GM12878 (cell line): ENCODE results near the gene DDIT4. TPM values are rescaled to one million over a fixed set of nuclear protein-coding genes. Genes with fewer than 3 reads are reported as not detected.
A peak's percentile ranks its signal among the peaks of the same experiment; 100 is the strongest.

Experiments
- ATAC-seq: fragments of 200-7000 bp; cut with Tn5 transposase; 3 replicates; pipeline ENCODE4 v1.9.1; 2020; ENCODE audit warnings: mild to moderate bottlenecking, moderate library complexity
- BruUV-seq: library from RNA; stranded (reverse); fragments of 400-500 nt; replicated peaks from 2 replicates; lab custom pipeline; 2021; lab: Mats Ljungman, UMichigan
- CTCF ChIA-PET: fragments of 300-600 bp; sonication (Branson Sonifier 250); formaldehyde crosslinking; extraction: SDS; loops from one replicate; lab custom pipeline; 2021; ENCODE audit warnings: inconsistent platforms; lab: Yijun Ruan, JAX
- POLR2A ChIA-PET: fragments of 350-600 bp; formaldehyde crosslinking; extraction: SDS; loops from one replicate; lab custom pipeline; 2021; ENCODE audit warnings: inconsistent platforms; lab: Charles Lee
- RAD21 ChIA-PET: fragments of 300-600 bp; sonication (Branson Sonifier 250); formaldehyde crosslinking; loops from one replicate; lab custom pipeline; 2023; ENCODE audit warnings: antibody characterized with exemption; ENCODE audit not compliant: unreplicated experiment; lab: Charles Lee
- SMC1A ChIA-PET: fragments of 300-600 bp; sonication (Branson Sonifier 250); formaldehyde crosslinking; loops from one replicate; lab custom pipeline; 2023; ENCODE audit not compliant: unreplicated experiment, uncharacterized antibody; lab: Charles Lee
- DNase-seq: peaks from one replicate; pipeline ENCODE4 v3.0.0-alpha.2; 2011; ENCODE audit warnings: low read depth, low spot score
- FAIRE-seq: peaks from 3 replicates; lab custom pipeline; 2011; peaks lifted over from hg19 to GRCh38; lab: Jason Lieb, UNC
- H2AFZ ChIP-seq: 2 replicates; pipeline ENCODE4 v1.6.0; 2011; ENCODE audit warnings: low read depth, low read length, control low read depth; ENCODE audit not compliant: control insufficient read depth
- H3K27ac ChIP-seq: 2 replicates; pipeline ENCODE4 v1.5.1; 2011; ENCODE audit warnings: control low read depth; ENCODE audit not compliant: control insufficient read depth, insufficient read depth
- H3K27me3 ChIP-seq, 2 experiments: replicated peaks in 1 of 2; 2 replicates each; pipeline versions ENCODE4 v1.6.0 to v1.6.1; 2011; ENCODE audit warnings: low read length in 1 of 2; ENCODE audit not compliant: control insufficient read depth in 2 of 2, insufficient read depth in 2 of 2
- H3K36me3 ChIP-seq, 2 experiments: 2 replicates each; pipeline ENCODE4 v1.5.1; 2011; ENCODE audit warnings: low read length in 1 of 2; ENCODE audit not compliant: control insufficient read depth in 2 of 2, insufficient read depth in 2 of 2
- H3K4me1 ChIP-seq: 2 replicates; pipeline ENCODE4 v1.6.1; 2011; ENCODE audit warnings: mild to moderate bottlenecking, low read length, moderate library complexity, mixed read lengths; ENCODE audit not compliant: control insufficient read depth, insufficient read depth
- H3K4me2 ChIP-seq: 2 replicates; pipeline ENCODE4 v1.6.0; 2011; ENCODE audit warnings: control low read depth; ENCODE audit not compliant: control insufficient read depth, insufficient read depth
- H3K4me3 ChIP-seq: fragments of 200-600 bp; sonication (generic); 2 replicates; pipeline ENCODE4 v1.5.1; 2016
- H3K79me2 ChIP-seq: 2 replicates; pipeline ENCODE4 v1.6.0; 2011; ENCODE audit warnings: low read length; ENCODE audit not compliant: control insufficient read depth, insufficient read depth
- H3K9ac ChIP-seq: 2 replicates; pipeline ENCODE4 v1.8.0; 2011; ENCODE audit warnings: low read length, control low read depth, mixed read lengths; ENCODE audit not compliant: control insufficient read depth, insufficient read depth
- H3K9me3 ChIP-seq: replicated peaks from 3 replicates; pipeline ENCODE4 v1.5.1; 2011; ENCODE audit warnings: mild to moderate bottlenecking, low read length; ENCODE audit not compliant: control insufficient read depth, insufficient read depth
- H4K20me1 ChIP-seq: 2 replicates; pipeline ENCODE4 v1.6.0; 2011; ENCODE audit not compliant: control insufficient read depth, insufficient read depth
- JUNB ChIP-seq: IDR thresholded peaks from 2 replicates; pipeline ENCODE4 v1.6.1; 2016; ENCODE audit warnings: antibody characterized with exemption, mild to moderate bottlenecking
- MXI1 ChIP-seq: fragments of 150-350 bp; IDR thresholded peaks from 2 replicates; pipeline ENCODE4 v1.6.1; 2011; ENCODE audit warnings: low read depth, mild to moderate bottlenecking, inconsistent platforms, low read length, improper control_type of control experiment
- WGBS: methylation state at CpG from one replicate; pipeline ENCODE4 v1.1.6; 2016; ENCODE audit warnings: low lambda C conversion rate; ENCODE audit not compliant: insufficient replicate concordance, insufficient coverage; ENCODE audit errors: missing lambda C conversion rate; 5-methylcytosine and 5-hydroxymethylcytosine counted together
- in situ Hi-C: fragments of 300-500 bp; cut with MboI; formaldehyde crosslinking; loops from 9 replicates; pipeline ENCODE4 v1.14.3; 2018; ENCODE audit warnings: mixed read lengths
- intact Hi-C: fragments of 100-400 bp; cut with micrococcal nuclease; formaldehyde crosslinking; loops from one replicate; pipeline ENCODE4 v1.14.2; 2022; ENCODE audit not compliant: unreplicated experiment
- polyA plus RNA-seq, 11 experiments: library from polyadenylated mRNA; depleted of rRNA in 4 of 11; unstranded in 6 of 11; stranded (reverse) in 5 of 11; fragments of >200 nt; fragmentation: Nextera tagmentation in 4 of 11; fragmentation: Illumina TruSeq in 1 of 11; extraction: Ambion mirVana in 4 of 11; extraction: Trizol in 1 of 11; gene quantifications; 1 replicate in 1 of 11; 2 replicates in 10 of 11; pipeline versions ENCODE4 v1.2.1 to v1.2.3, GENCODE V29; 2011 to 2016; ENCODE audit warnings: inconsistent platforms in 2 of 11, missing spikeins in 2 of 11, low read depth in 1 of 11
- total RNA-seq, 4 experiments: library from RNA; depleted of rRNA in 3 of 4; stranded (reverse); fragments of >200 nt in 3 of 4; fragmentation: Illumina TruSeq in 1 of 4; extraction: Trizol in 1 of 4; gene quantifications; 2 replicates each; pipeline versions ENCODE4 v1.2.1 to v1.2.3, GENCODE V29; 2013 to 2021
- TF ChIP-seq, protein P1 (sequence below): fragments of 450-650 bp; formaldehyde crosslinking; IDR thresholded peaks from 2 replicates; pipeline ENCODE4 v1.5.0; 2022; ENCODE audit warnings: mild to moderate bottlenecking, missing genetic modification characterization

DDIT4 gene
- total and polyA plus RNA-seq, 10 of the 15 experiments (the other 5 are each of a cell fraction or from before 2014, with no cell fraction given): 2.1 to 277 (median 183) TPM

DNA sequence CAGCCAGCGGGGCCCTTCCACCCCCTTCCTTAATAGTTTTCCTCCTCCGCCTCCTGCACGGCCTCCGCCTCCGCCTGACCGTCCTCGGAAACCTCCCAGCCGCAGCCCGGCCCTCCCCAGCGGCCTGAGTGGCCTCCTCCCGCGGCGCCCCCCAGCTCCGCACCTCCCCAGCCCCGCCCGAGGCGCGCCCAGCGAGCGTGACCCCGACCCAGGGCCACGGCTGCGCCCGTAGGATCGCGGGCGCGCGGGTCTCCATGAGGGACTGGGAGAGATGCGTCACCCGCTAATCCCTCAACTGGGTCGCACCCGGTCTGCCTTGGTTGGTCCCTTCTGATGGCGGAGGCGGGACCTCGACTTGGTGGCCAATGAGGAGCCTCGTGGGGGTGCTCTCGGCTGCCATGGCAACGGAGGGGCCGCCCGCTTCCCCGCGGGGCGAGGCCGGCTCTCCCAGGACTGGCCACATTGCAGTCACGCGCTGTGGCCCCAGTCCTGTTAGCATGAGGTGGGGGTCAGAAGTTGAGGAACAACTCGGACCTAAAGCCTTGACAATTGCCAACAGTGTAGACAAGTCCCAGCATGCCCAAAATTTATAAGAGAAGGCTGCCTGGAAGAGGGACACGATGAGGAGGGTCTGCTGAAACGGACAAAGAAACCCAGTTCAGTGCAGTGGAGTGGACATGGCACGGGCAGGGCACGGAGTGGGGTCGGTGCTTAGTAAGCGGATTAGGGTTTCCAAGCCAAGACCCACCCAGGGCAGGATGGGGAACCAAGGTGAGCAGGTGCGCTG, 24.3 kb downstream of the DDIT4 start (continued):
- TF ChIP-seq MXI1: peak; percentile 94

GRCh38 chr10:72298592-72299519, 25.1 kb downstream of the DDIT4 start:
- H3K27ac ChIP-seq: peak overlapping the region; percentile 100
- FAIRE-seq: peak; percentile 35
- H3K4me3 ChIP-seq: no peak overlapping the region
- H3K4me2 ChIP-seq: peak overlapping the region; percentile 96
- peaks cover 36% of the 10 kb centered on the region for H3K4me1 ChIP-seq
- WGBS: 64% methylated on average over 16 of the region's 16 CpGs
- H4K20me1 ChIP-seq: no peaks in the 10 kb centered on the region
- intact Hi-C loops: no loop called here
- no peak for TF ChIP-seq JUNB
- TF ChIP-seq, protein P1, sequence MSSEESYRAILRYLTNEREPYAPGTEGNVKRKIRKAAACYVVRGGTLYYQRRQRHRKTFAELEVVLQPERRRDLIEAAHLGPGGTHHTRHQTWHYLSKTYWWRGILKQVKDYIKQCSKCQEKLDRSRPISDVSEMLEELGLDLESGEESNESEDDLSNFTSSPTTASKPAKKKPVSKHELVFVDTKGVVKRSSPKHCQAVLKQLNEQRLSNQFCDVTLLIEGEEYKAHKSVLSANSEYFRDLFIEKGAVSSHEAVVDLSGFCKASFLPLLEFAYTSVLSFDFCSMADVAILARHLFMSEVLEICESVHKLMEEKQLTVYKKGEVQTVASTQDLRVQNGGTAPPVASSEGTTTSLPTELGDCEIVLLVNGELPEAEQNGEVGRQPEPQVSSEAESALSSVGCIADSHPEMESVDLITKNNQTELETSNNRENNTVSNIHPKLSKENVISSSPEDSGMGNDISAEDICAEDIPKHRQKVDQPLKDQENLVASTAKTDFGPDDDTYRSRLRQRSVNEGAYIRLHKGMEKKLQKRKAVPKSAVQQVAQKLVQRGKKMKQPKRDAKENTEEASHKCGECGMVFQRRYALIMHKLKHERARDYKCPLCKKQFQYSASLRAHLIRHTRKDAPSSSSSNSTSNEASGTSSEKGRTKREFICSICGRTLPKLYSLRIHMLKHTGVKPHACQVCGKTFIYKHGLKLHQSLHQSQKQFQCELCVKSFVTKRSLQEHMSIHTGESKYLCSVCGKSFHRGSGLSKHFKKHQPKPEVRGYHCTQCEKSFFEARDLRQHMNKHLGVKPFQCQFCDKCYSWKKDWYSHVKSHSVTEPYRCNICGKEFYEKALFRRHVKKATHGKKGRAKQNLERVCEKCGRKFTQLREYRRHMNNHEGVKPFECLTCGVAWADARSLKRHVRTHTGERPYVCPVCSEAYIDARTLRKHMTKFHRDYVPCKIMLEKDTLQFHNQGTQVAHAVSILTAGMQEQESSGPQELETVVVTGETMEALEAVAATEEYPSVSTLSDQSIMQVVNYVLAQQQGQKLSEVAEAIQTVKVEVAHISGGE: 0 out of 2 replicates have a peak, but pooled peaks have one; percentile 3
- CTCF ChIA-PET: interaction anchor here (1.3 kb wide), 2 partner anchors 33 to 35 kb away, joined by 3 to 4 read pairs; no protein-coding TSS in a partner anchor
- no peaks in the 10 kb centered on the region for H3K36me3 ChIP-seq
- peaks cover 9% of the 10 kb centered on the region for H3K79me2 ChIP-seq
- no peak overlapping the region; the same call in 1 of the 2 replicates for H2AFZ ChIP-seq
- H3K9me3 ChIP-seq: no peaks in the 10 kb centered on the region
- SMC1A ChIA-PET: interaction anchor here (2.7 to 3.6 kb wide), 3 partner anchors 19 to 51 kb away, joined by 20 to 34 read pairs (median 23); no protein-coding TSS in a partner anchor
- POLR2A ChIA-PET: interaction anchor here (0.9 to 3.3 kb wide), 6 partner anchors 17 to 51 kb away, joined by 3 to 84 read pairs (median 6); no protein-coding TSS in a partner anchor
- H3K27me3 ChIP-seq: no peaks in the 10 kb centered on the region
- H3K9ac ChIP-seq: peak overlapping the region; percentile 100
- ATAC-seq: no peak
- BruUV-seq: TSS peak; percentile 92
- in situ Hi-C loops: no loop called here
- RAD21 ChIA-PET: interaction anchor here (0.8 to 4.3 kb wide), 2 partner anchors 35 to 250 kb away, joined by 3 to 67 read pairs; no protein-coding TSS in a partner anchor
- no peak for DNase-seq
